Lung (tissue), 12 donors: ENCODE measurements around the gene RGPD8. TPM values are rescaled to one million over a fixed set of nuclear protein-coding genes. Genes with fewer than 3 reads are reported as not detected.
A peak's percentile ranks its signal among the peaks of the same experiment; 100 is the strongest.

Experiments
- ATAC-seq: fragments of 200-7000 bp; cut with Tn5 transposase; one replicate; pipeline ENCODE4 v1.9.1; 2020; ENCODE audit warnings: moderate number of reproducible peaks; ENCODE audit not compliant: insufficient read depth, low FRiP score
- DNase-seq, 3 donors: peaks; one replicate each; pipeline ENCODE4 v3.0.0-alpha.2; 2013 to 2017
- H3K27ac ChIP-seq, 2 donors: one replicate each; pipeline ENCODE4 v1.5.1; 2013; ENCODE audit warnings: mild to moderate bottlenecking in 2 of 2, moderate library complexity in 2 of 2, control low read depth in 1 of 2, inconsistent platforms in 1 of 2, low read depth in 1 of 2, low read length in 1 of 2
- H3K27me3 ChIP-seq, 3 donors: one replicate each; pipeline ENCODE4 v1.5.1; 2013; ENCODE audit warnings: low read length in 2 of 3; ENCODE audit not compliant: control insufficient read depth in 3 of 3, insufficient read depth in 3 of 3
- H3K36me3 ChIP-seq, 4 donors: one replicate each; pipeline ENCODE4 v1.5.1; 2013; ENCODE audit warnings: low read length in 4 of 4, mild to moderate bottlenecking in 1 of 4, moderate library complexity in 1 of 4; ENCODE audit not compliant: control insufficient read depth in 4 of 4, insufficient read depth in 4 of 4
- H3K4me1 ChIP-seq, 5 donors: one replicate each; pipeline ENCODE4 v1.5.1; 2013; ENCODE audit warnings: low read length in 5 of 5, mild to moderate bottlenecking in 2 of 5, moderate library complexity in 1 of 5; ENCODE audit not compliant: control insufficient read depth in 5 of 5, insufficient read depth in 5 of 5
- H3K4me3 ChIP-seq: one replicate; pipeline ENCODE4 v1.5.1; 2013; ENCODE audit warnings: mild to moderate bottlenecking, control low read depth, moderate library complexity
- H3K9ac ChIP-seq, 2 donors: one replicate each; pipeline ENCODE4 v1.5.1; 2013; ENCODE audit warnings: low read length in 2 of 2, control low read depth in 1 of 2; ENCODE audit not compliant: insufficient read depth in 1 of 2
- H3K9me3 ChIP-seq, 4 donors: one replicate each; pipeline ENCODE4 v1.5.1; 2013; ENCODE audit warnings: low read length in 3 of 4, mild to moderate bottlenecking in 1 of 4, moderate library complexity in 1 of 4; ENCODE audit not compliant: control insufficient read depth in 4 of 4, insufficient read depth in 3 of 4
- WGBS, 2 donors: extraction: QIAGEN DNeasy Blood & Tissue Kit; methylation state at CpG; one replicate each; pipeline ENCODE4 v1.1.7; 2013; 5-methylcytosine and 5-hydroxymethylcytosine counted together
- polyA plus RNA-seq, 2 donors: library from polyadenylated mRNA; stranded (reverse); fragments of 200-250 nt; gene quantifications; one replicate each; pipeline ENCODE4 v1.2.1, GENCODE V29; 2013
- total RNA-seq, 2 donors: library from RNA; depleted of rRNA in 1 of 2; stranded (reverse); fragments of >200 nt in 1 of 2; gene quantifications; one replicate each; pipeline ENCODE4 v1.2.1, GENCODE V29; 2014 to 2021
- TF ChIP-seq, protein P1 (sequence below): IDR thresholded peaks from 2 replicates; pipeline ENCODE4 v1.5.1; 2012; ENCODE audit warnings: mild to moderate bottlenecking; ENCODE audit errors: control extremely low read depth, extremely low read depth
- donor health status: control.
- donor health status: control.
- donor health status: Bipolar disorder and iron deficiency.
- donor health status: healthy.
- donor health status: DM: yes; HTN: yes; CAD: no.

RGPD8 gene
- total and polyA plus RNA-seq, 4 donors, result 0.81 to 51.1 (median 6.1) TPM

DNA sequence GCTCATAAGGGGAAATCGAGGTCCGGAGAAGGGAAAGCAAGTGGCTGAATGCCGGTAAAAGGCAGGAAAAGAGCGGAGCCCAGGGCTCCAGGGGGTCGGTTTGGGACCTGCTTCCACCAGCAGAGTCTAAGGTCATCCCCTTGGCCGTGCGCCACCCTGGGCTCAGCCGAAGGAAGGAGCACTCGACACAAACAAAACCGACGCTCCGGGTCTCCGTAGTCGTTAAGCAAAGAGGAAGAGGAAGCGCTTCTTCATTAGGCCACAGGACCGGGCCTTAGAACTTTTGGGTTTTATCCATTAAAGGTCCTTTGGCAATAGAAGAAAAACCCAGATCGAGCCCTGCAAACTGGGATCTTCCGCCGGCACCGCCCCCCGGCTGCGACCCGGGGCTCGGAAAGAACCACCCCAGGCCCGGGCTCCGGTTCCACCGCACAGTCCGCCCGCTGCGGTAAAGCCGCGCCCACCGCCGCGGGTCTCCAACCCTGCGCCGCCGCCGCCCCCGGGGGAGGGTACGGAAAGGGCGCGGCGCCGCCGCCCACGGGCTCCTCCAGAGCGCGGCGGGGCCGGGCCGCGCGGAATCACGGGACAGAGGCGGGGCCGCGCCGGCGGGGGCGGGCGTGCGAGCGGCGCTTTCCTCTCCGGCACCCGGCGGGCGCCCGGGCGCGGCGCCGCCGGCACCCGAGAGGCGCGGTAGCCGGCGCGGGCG is 48.2 kb upstream of the RGPD8 start, which contains the start of gene TTL:
Gene TTL, plus strand, starts transcription at position 629 of the 706 bp plus-strand sequence. CDS start 189 bp downstream, outside the sequence.
- H3K4me3 ChIP-seq, result peak within 1 kb of the TSS; percentile 77

DNA sequence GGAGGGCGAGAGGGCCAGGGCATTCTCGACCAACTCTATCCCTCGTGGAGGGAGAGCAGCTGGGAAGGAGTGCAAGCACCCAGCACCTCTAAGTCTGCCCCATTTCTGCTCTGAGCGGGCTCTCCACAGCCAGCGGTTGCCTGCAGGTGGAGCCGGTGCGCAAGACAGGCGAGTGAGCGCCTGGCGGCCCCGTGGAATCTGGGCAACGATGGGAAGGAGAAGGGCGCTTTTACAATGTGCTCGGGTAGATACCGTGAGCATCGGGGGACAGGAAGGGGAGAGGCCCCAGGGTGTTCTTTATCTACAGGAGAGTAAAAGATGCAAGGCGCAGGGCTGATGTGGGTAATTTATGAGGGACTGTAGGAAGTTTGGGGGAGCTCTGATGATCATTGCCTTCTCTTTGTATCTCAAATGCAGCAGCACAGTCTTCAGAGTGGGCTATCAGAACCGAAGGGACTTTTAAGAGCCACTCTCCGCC is 47.6 kb upstream of the RGPD8 start:
- H3K4me3 ChIP-seq, result peak overlapping the region; percentile 77
- WGBS, 2 donors, result 0 to 1% methylated on average over 19 of the region's 19 CpGs
- H3K9me3 ChIP-seq, result no peaks in the 10 kb centered on the region
- H3K4me1 ChIP-seq, result peaks cover 0 to 18% (median 8%) of the 10 kb centered on the region in 5 donors
- TF ChIP-seq, protein P1, sequence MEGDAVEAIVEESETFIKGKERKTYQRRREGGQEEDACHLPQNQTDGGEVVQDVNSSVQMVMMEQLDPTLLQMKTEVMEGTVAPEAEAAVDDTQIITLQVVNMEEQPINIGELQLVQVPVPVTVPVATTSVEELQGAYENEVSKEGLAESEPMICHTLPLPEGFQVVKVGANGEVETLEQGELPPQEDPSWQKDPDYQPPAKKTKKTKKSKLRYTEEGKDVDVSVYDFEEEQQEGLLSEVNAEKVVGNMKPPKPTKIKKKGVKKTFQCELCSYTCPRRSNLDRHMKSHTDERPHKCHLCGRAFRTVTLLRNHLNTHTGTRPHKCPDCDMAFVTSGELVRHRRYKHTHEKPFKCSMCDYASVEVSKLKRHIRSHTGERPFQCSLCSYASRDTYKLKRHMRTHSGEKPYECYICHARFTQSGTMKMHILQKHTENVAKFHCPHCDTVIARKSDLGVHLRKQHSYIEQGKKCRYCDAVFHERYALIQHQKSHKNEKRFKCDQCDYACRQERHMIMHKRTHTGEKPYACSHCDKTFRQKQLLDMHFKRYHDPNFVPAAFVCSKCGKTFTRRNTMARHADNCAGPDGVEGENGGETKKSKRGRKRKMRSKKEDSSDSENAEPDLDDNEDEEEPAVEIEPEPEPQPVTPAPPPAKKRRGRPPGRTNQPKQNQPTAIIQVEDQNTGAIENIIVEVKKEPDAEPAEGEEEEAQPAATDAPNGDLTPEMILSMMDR, result peak; percentile 77
- no peaks in the 10 kb centered on the region for H3K27me3 ChIP-seq
- ATAC-seq (peak; percentile 85), DNase-seq (peak; percentile 81 to 83 (median 83))
- H3K36me3 ChIP-seq, result no peaks in the 10 kb centered on the region
- H3K27ac ChIP-seq, result peak overlapping the region; percentile 28 to 91
- H3K9ac ChIP-seq, result peak overlapping the region in 1 of 2 donors; percentile 53

More for the DNA sequence above, 48.2 kb upstream of the RGPD8 start, which contains the start of gene TTL:
- 0 to 1% methylated on average over 35 to 82 of the region's 82 CpGs for WGBS, 2 donors
- H3K9me3 ChIP-seq, result no peaks in the 10 kb centered on the region
- TF ChIP-seq, protein P1, result no peak
- no peaks in the 10 kb centered on the region for H3K36me3 ChIP-seq
- peak within 1 kb of the TSS; percentile 88 to 93 for H3K27ac ChIP-seq
- peaks cover 0 to 18% (median 8%) of the 10 kb centered on the region in 5 donors for H3K4me1 ChIP-seq
- H3K9ac ChIP-seq, result peak within 1 kb of the TSS; percentile 50 to 78
- DNase-seq (peak; percentile 70 to 84 (median 79)), ATAC-seq (peak; percentile 95)
- H3K27me3 ChIP-seq, result no peaks in the 10 kb centered on the region

DNA sequence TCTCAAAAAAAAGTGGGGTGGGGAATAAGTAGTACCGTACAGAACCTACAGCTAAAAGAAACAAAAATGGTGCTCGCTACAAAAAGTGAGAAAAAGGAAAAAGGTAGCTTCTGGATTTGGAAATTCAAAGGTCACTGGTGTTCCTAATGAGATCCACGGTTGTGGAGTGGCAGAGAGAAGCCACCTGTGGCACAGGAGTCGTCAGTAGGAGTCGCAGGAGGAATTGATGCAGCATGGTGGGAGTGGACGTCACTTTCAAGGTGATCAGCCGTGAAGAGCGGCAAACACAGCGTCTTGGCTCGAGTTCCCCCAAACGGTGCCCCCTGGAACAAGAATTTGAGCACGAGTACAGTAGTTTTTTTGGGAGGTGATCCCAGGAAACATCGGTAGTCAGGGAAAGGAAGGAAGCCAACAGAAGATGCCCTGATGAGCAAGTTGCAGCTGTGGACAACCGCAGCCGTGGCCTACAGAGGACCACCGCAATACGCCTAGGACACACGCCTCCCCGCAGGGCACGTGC is 47.1 kb upstream of the RGPD8 start:
- Histone ChIP-seq H3K4me3 (no peak overlapping the region), H3K27ac (no peak overlapping the region), H3K27me3 (no peaks in the 10 kb centered on the region), H3K9ac (peak overlapping the region in 1 of 2 donors; percentile 53), H3K4me1 (peaks cover 0 to 18% (median 8%) of the 10 kb centered on the region in 5 donors), H3K36me3 (no peaks in the 10 kb centered on the region), H3K9me3 (no peaks in the 10 kb centered on the region)
- DNase-seq, result no peak
- no peak for ATAC-seq
- 17% methylated on average over 20 of the region's 20 CpGs for WGBS, 2 donors
- TF ChIP-seq, protein P1, result no peak
